Vagina (tissue), 2 donors: ENCODE results near the gene WNT4. TPM values are rescaled to one million over a fixed set of nuclear protein-coding genes. Genes with fewer than 3 reads are reported as not detected.

Source experiments
- DNase-seq, 2 donors: peaks; one replicate each; pipeline ENCODE4 v3.0.0-alpha.2; 2017; ENCODE audit errors: extremely low spot score in 2 of 2
- H3K27ac ChIP-seq: fragments of 200-600 bp; sonication (generic); one replicate; pipeline ENCODE4 v1.5.1; 2019
- H3K27me3 ChIP-seq: fragments of 200-600 bp; sonication (generic); one replicate; pipeline ENCODE4 v1.5.1; 2019
- H3K36me3 ChIP-seq, 2 donors: fragments of 200-600 bp; sonication (generic); one replicate each; pipeline ENCODE4 v1.5.1; 2017 to 2019
- H3K4me1 ChIP-seq: fragments of 200-600 bp; sonication (generic); one replicate; pipeline ENCODE4 v1.5.1; 2019
- H3K4me3 ChIP-seq, 2 donors: fragments of 200-600 bp; sonication (generic); 1 replicate in 1 of 2; 2 replicates in 1 of 2; pipeline ENCODE4 v1.5.1; 2016 to 2019
- H3K9me3 ChIP-seq: fragments of 200-600 bp; sonication (generic); one replicate; pipeline ENCODE4 v1.5.1; 2019
- CTCF ChIP-seq, 3 experiments: fragments of 450-650 bp in 2 of 3; fragments of 200-600 bp in 1 of 3; sonication (generic) in 1 of 3; IDR thresholded peaks; one replicate each; pipeline ENCODE4 v1.5.1; 2017 to 2019; ENCODE audit warnings: antibody characterized with exemption in 3 of 3, mild to moderate bottlenecking in 2 of 3, moderate library complexity in 2 of 3
- POLR2A ChIP-seq, 2 donors: fragments of 450-650 bp; IDR thresholded peaks; one replicate each; pipeline ENCODE4 v1.6.1; 2017; ENCODE audit warnings: antibody characterized with exemption in 2 of 2, mild to moderate bottlenecking in 2 of 2, moderate library complexity in 2 of 2
- POLR2AphosphoS5 ChIP-seq, 2 donors: sonication (generic); formaldehyde crosslinking; IDR thresholded peaks; one replicate each; pipeline ENCODE4 v1.9.0; 2017; ENCODE audit warnings: antibody characterized with exemption in 2 of 2, mild to moderate bottlenecking in 2 of 2, low read depth in 1 of 2; ENCODE audit not compliant: insufficient read depth in 1 of 2
- intact Hi-C: fragments of 100-400 bp; cut with DNase I; formaldehyde crosslinking; loops from one replicate; pipeline ENCODE4 v1.15.1; 2023
- total RNA-seq: library from RNA; depleted of rRNA; stranded (reverse); fragments of >200 nt; gene quantifications from one replicate; pipeline ENCODE4 v1.2.3, GENCODE V29; 2016

Gene WNT4
- total RNA-seq, 1 donor from 2014 or later = 5.2 TPM

GRCh38 chr1:22131875-22132486 is 10.9 kb downstream of the WNT4 start:
- Histone ChIP-seq H3K36me3 (no peaks in the 10 kb centered on the region), H3K27ac (no peak overlapping the region), H3K4me1 (peaks cover 29% of the 10 kb centered on the region), H3K4me3 (no peak overlapping the region), H3K27me3 (no peaks in the 10 kb centered on the region), H3K9me3 (no peaks in the 10 kb centered on the region)
- peak; percentile 27 to 60 (median 52) for TF ChIP-seq CTCF (IDR thresholded peaks at IDR 0.05)
- TF ChIP-seq POLR2AphosphoS5 (IDR thresholded peaks at IDR 0.05; ENCODE audit: insufficient read depth in 1 of 2, low read depth in 1 of 2) = no peak
- intact Hi-C loops = loop anchor here (10.0 kb wide), 1 partner anchor 503 kb away; the partner anchor contains the start of gene C1QA
- no peak for DNase-seq

- intact Hi-C loops = loop anchor here (10.0 kb wide), 1 partner anchor 504 kb away; the partner anchor contains the start of gene C1QA
- H3K36me3 ChIP-seq = no peaks in the 10 kb centered on the region
- no peaks in the 10 kb centered on the region for H3K27me3 ChIP-seq
- no peaks in the 10 kb centered on the region for H3K9me3 ChIP-seq
- no peak for DNase-seq
- H3K4me1 ChIP-seq = peaks cover 23% of the 10 kb centered on the region
- no peak overlapping the region for H3K27ac ChIP-seq
- TF ChIP-seq POLR2A (IDR thresholded peaks at IDR 0.05) (no peak), CTCF (IDR thresholded peaks at IDR 0.05) (no peak), POLR2AphosphoS5 (IDR thresholded peaks at IDR 0.05; ENCODE audit: insufficient read depth in 1 of 2, low read depth in 1 of 2) (no peak)
- H3K4me3 ChIP-seq = no peak overlapping the region
These were observed 11.8 kb downstream of the WNT4 start for GRCh38 chr1:22131062-22131461.

GRCh38 chr1:22129501-22130117 is 13.3 kb downstream of the WNT4 start:
- Histone ChIP-seq H3K4me1 (peaks cover 23% of the 10 kb centered on the region), H3K4me3 (no peak overlapping the region), H3K9me3 (no peaks in the 10 kb centered on the region), H3K36me3 (no peaks in the 10 kb centered on the region), H3K27ac (no peak overlapping the region), H3K27me3 (no peaks in the 10 kb centered on the region)
- no peak for DNase-seq
- intact Hi-C loops = loop anchor here (10.0 kb wide), 1 partner anchor 505 kb away; the partner anchor contains the start of gene C1QA
- TF ChIP-seq CTCF (IDR thresholded peaks at IDR 0.05) (no peak), POLR2AphosphoS5 (IDR thresholded peaks at IDR 0.05; ENCODE audit: insufficient read depth in 1 of 2, low read depth in 1 of 2) (no peak), POLR2A (IDR thresholded peaks at IDR 0.05) (no peak)

- Histone ChIP-seq H3K4me3 (no peak overlapping the region), H3K4me1 (peaks cover 16% of the 10 kb centered on the region), H3K36me3 (no peaks in the 10 kb centered on the region), H3K27ac (no peak overlapping the region), H3K9me3 (no peaks in the 10 kb centered on the region), H3K27me3 (no peaks in the 10 kb centered on the region)
- no peak for DNase-seq
- intact Hi-C loops = no loop called here
- TF ChIP-seq CTCF (IDR thresholded peaks at IDR 0.05) = no peak
These were observed 14.5 kb downstream of the WNT4 start for GRCh38 chr1:22128392-22128791.

- H3K27me3 ChIP-seq = no peaks in the 10 kb centered on the region
- DNase-seq = no peak
- intact Hi-C loops = no loop called here
These were observed 15.2 kb downstream of the WNT4 start for GRCh38 chr1:22127731-22128130.

More at GRCh38 chr1:22127731-22128130, 15.2 kb downstream of the WNT4 start:
- Histone ChIP-seq H3K36me3 (no peaks in the 10 kb centered on the region), H3K9me3 (no peaks in the 10 kb centered on the region), H3K27ac (no peak overlapping the region), H3K4me1 (peaks cover 11% of the 10 kb centered on the region), H3K4me3 (no peak overlapping the region)
- TF ChIP-seq POLR2AphosphoS5 (IDR thresholded peaks at IDR 0.05; ENCODE audit: insufficient read depth in 1 of 2, low read depth in 1 of 2) = no peak
- no peak for TF ChIP-seq CTCF (IDR thresholded peaks at IDR 0.05)
- TF ChIP-seq POLR2A (IDR thresholded peaks at IDR 0.05) = no peak
